ENCODE results near the gene ATAD3C.
A peak's percentile ranks its signal among the peaks of the same experiment; 100 is the strongest.
"Not testable (repeated sequence)": the region's sequence is repeated elsewhere in the genome, so short reads cannot be mapped to it uniquely, and the experiment has no call there.

ATAD3C gene

DNA sequence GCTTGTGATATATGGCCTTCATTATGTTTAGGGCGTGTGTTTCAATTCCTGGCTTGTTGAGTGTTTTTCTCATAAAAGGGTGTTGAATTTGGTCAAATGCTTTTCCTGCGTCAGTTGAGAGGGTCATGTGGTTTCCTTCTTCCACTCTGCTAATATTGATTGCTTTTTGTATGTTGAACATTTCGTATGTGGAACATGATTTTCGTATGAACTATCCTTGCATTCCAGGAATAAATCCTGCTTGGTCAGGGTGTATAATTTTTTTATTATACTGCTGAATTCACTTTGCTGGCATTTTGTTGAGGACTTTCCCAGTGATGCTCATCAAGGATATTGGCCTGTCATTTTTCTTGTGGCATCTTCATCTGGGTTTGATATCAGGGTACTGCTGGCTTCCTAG, 57.8 kb downstream of the ATAD3C start:
- Histone ChIP-seq H3K4me3 (ENCODE audit: low read depth in 1 of 2, low read length in 2 of 2) (no peak overlapping the region), H3K9me3 (ENCODE audit: control insufficient read depth in 1 of 2, low read length in 2 of 2) (no peaks in the 10 kb centered on the region), H3K27me3 (ENCODE audit: low read depth, low read length) (no peaks in the 10 kb centered on the region), H3K4me1 (ENCODE audit: control insufficient read depth in 1 of 2, insufficient read depth in 2 of 2, low read length in 2 of 2) (peaks cover 0 to 5% of the 10 kb centered on the region in 2 donors), H3K36me3 (ENCODE audit: control insufficient read depth in 1 of 2, insufficient read depth in 2 of 2, low read length in 2 of 2) (no peaks in the 10 kb centered on the region), H3K27ac (ENCODE audit: low read length) (no peak overlapping the region)

DNA sequence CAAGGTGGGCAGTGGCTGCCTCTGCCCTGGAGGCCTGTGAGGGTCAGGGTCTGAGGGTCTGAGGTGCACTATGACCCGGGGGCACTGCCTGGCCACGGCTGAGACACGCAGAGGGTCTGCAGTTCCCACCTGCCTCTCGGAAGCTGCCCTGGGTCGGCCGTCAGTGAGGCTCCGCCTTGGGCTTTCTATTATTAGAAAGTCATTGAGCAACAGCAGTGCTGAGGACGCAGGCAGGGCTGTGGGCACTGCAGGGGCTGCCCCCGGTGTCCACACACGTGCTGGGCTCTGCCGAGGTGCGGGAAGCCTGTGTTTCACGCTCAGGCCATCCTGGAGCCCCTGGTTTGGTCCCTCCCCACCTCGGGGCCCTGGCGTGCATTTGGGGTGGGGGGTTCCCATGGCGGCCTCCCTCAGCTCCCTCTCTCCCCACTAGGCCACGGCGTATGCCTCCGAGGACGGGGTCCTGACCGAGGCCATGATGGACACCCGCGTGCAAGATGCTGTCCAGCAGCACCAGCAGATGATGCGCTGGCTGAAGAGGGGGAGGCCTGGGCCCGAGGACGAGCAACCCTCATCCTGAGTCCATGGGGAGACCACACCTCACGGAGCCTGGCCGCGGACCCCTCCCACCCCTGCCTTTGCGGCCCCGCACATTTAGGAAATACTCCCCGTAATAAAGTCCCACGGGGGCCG, 59.4 kb downstream of the ATAD3C start:
- not testable (repeated sequence) for H3K27me3 ChIP-seq (ENCODE audit: low read depth, low read length); H3K27ac ChIP-seq (ENCODE audit: low read length); H3K4me3 ChIP-seq (ENCODE audit: low read depth in 1 of 2, low read length in 2 of 2); H3K9me3 ChIP-seq (ENCODE audit: control insufficient read depth in 1 of 2, low read length in 2 of 2); H3K4me1 ChIP-seq (ENCODE audit: control insufficient read depth in 1 of 2, insufficient read depth in 2 of 2, low read length in 2 of 2); H3K36me3 ChIP-seq (ENCODE audit: control insufficient read depth in 1 of 2, insufficient read depth in 2 of 2, low read length in 2 of 2)

DNA sequence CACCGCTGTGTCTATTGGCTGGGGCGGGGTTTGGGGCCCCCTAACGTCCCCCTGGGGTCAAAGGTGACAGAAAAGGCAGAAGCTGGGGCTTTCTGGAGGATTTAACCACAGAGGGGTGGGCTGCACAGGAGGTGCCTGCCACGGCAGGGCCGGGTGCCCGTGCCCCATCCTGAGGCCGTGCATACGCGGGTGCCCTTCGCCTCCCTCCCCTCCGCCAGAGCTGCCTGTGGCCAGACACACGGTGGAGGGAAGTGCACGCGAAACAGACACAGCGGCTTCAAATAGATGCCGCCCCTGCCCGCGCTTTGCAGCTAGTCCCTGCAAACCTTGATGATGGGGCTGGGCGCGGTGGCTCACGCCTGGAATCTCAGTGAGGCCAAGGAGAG, 60.0 kb downstream of the ATAD3C start:
- not testable (repeated sequence) for H3K27me3 ChIP-seq (ENCODE audit: low read depth, low read length); H3K27ac ChIP-seq (ENCODE audit: low read length); H3K4me1 ChIP-seq (ENCODE audit: control insufficient read depth in 1 of 2, insufficient read depth in 2 of 2, low read length in 2 of 2); H3K4me3 ChIP-seq (ENCODE audit: low read depth in 1 of 2, low read length in 2 of 2); H3K36me3 ChIP-seq (ENCODE audit: control insufficient read depth in 1 of 2, insufficient read depth in 2 of 2, low read length in 2 of 2); H3K9me3 ChIP-seq (ENCODE audit: control insufficient read depth in 1 of 2, low read length in 2 of 2)

DNA sequence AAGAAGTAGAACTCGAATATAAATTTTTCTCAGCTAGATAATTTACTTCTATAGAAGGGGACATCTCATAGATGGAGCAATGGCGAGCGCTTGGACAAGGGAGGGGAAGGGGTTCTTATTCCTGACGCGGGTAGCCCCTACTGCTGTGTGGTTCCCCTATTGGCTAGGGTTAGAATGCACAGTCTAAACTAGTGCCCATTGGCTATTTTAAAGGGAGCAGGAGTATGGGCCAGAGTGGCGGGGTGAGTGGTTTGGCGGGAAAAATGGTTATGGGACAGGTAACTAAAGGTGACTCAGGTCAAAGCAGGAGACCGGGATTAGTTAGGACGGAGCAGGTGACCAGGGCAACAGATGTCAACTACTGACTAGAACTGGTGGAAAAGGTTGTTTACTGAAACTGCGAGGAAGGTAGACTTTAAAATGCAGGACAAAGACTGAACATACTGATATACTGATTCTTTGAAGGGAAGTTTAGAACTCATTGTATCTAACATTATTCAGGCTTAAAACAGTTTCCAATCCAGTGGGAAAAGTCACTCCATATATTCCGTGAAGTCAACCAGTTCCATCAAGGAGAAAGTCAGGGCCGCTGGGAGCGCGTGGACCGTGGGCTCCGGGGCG, 61.5 kb downstream of the ATAD3C start:
- H3K27me3 ChIP-seq (ENCODE audit: low read depth, low read length) = no peaks in the 10 kb centered on the region
- peak overlapping the region; percentile 80 for H3K27ac ChIP-seq (ENCODE audit: low read length)
- H3K36me3 ChIP-seq (ENCODE audit: control insufficient read depth in 1 of 2, insufficient read depth in 2 of 2, low read length in 2 of 2) = no peaks in the 10 kb centered on the region
- H3K4me1 ChIP-seq (ENCODE audit: control insufficient read depth in 1 of 2, insufficient read depth in 2 of 2, low read length in 2 of 2) = peaks cover 0 to 9% of the 10 kb centered on the region in 2 donors
- H3K4me3 ChIP-seq (ENCODE audit: low read depth in 1 of 2, low read length in 2 of 2) = peak overlapping the region; percentile 57 to 81
- no peaks in the 10 kb centered on the region for H3K9me3 ChIP-seq (ENCODE audit: control insufficient read depth in 1 of 2, low read length in 2 of 2)

DNA sequence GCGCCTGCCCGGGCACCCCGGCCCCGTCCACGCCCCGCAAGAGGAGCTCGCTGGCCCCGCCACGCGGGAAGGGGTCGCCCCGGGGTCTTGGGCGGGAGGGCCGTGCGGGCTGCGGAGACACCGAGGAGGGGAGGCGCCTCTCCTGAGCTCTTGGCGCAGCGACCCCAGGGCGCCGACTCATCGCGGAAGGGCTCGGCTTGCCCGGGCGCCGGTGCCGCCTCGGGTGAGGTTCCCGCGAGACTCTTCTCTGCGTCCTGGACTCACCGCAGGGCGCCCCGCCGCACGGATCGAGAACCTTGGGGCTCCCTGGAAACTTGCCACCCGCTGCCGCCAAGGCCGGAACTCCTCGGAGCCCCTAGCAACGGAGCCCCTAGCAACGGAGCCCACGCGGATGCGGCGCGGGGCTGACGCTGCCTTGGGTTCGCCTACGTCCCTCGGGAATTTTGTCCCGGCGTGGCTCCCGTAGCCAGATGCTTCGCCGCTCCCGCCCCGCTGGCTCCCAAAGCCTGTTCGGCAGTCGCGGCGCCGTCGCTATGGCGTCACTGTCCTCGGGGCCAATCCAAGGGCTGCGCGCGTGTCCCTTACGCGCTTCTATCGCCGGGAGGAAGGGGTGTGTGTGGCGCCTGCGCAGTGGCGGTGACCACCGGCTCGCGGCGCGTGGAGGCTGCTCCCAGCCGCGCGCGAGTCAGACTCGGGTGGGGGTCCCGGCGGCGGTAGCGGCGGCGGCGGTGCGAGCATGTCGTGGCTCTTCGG, 62.2 kb downstream of the ATAD3C start, which contains the start of gene ATAD3A:
Gene ATAD3A, plus strand, starts transcription at position 630 of the 753 bp plus-strand sequence. Its CDS starts 107 bp downstream, at position 737.
- H3K36me3 ChIP-seq (ENCODE audit: control insufficient read depth in 1 of 2, insufficient read depth in 2 of 2, low read length in 2 of 2) = no peaks in the 10 kb centered on the region

DNA sequence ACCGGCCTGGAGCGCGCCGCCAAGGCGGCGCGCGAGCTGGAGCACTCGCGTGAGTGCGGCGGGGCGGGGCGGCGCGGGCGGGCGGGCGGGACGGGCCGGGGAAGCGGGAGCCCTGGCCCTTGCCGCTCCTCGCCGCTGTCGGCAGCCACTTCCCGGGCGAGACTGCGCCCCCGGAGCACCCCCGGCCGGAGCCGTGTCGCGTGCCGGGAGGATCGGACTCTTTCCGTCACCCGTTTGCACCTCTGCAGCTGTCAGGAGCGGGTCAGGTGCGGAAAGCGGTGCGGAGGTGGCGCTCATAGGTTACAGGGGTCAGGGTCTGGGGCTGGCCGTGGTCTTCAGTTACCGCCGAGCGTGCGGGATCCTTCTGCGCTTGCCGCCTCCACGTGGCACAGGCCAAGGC, 62.9 kb downstream of the ATAD3C start:
- peak overlapping the region in 1 of 2 donors; percentile 81 for H3K4me3 ChIP-seq (ENCODE audit: low read depth in 1 of 2, low read length in 2 of 2)
- H3K27me3 ChIP-seq (ENCODE audit: low read depth, low read length); H3K36me3 ChIP-seq (ENCODE audit: control insufficient read depth in 1 of 2, insufficient read depth in 2 of 2, low read length in 2 of 2); H3K9me3 ChIP-seq (ENCODE audit: control insufficient read depth in 1 of 2, low read length in 2 of 2); H3K4me1 ChIP-seq (ENCODE audit: control insufficient read depth in 1 of 2, insufficient read depth in 2 of 2, low read length in 2 of 2); H3K27ac ChIP-seq (ENCODE audit: low read length): not testable (repeated sequence)

More for the DNA sequence above, 62.2 kb downstream of the ATAD3C start, which contains the start of gene ATAD3A:
- H3K4me3 ChIP-seq (ENCODE audit: low read depth in 1 of 2, low read length in 2 of 2) = peak within 1 kb of the TSS; percentile 57 to 81
- H3K27ac ChIP-seq (ENCODE audit: low read length) = peak within 1 kb of the TSS; percentile 80
- H3K9me3 ChIP-seq (ENCODE audit: control insufficient read depth in 1 of 2, low read length in 2 of 2) = no peaks in the 10 kb centered on the region
- H3K27me3 ChIP-seq (ENCODE audit: low read depth, low read length) = no peaks in the 10 kb centered on the region
- H3K4me1 ChIP-seq (ENCODE audit: control insufficient read depth in 1 of 2, insufficient read depth in 2 of 2, low read length in 2 of 2) = peaks cover 0 to 9% of the 10 kb centered on the region in 2 donors

DNA sequence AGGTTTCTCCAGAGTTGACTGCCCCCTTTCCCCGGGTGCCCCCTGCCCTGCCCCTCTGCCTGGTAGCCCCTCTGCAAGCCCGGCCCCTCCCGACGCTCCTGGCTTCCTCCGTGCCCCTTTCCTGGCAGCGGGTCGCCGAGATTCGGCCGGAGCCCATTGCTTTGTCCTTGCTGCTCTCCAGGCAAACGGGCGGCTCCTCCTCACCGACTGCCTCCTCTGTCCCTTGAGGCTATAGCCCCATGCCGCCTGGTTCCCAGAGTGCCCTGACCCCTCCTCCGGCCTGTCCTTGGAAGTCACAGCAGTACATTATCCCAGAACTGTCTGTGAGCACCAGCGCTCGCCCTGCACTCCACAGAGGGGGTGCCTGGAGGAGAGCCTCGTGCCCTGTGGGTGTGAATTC, 64.2 kb downstream of the ATAD3C start:
- not testable (repeated sequence) for H3K9me3 ChIP-seq (ENCODE audit: control insufficient read depth in 1 of 2, low read length in 2 of 2); H3K4me3 ChIP-seq (ENCODE audit: low read depth in 1 of 2, low read length in 2 of 2); H3K36me3 ChIP-seq (ENCODE audit: control insufficient read depth in 1 of 2, insufficient read depth in 2 of 2, low read length in 2 of 2); H3K27ac ChIP-seq (ENCODE audit: low read length); H3K4me1 ChIP-seq (ENCODE audit: control insufficient read depth in 1 of 2, insufficient read depth in 2 of 2, low read length in 2 of 2); H3K27me3 ChIP-seq (ENCODE audit: low read depth, low read length)

DNA sequence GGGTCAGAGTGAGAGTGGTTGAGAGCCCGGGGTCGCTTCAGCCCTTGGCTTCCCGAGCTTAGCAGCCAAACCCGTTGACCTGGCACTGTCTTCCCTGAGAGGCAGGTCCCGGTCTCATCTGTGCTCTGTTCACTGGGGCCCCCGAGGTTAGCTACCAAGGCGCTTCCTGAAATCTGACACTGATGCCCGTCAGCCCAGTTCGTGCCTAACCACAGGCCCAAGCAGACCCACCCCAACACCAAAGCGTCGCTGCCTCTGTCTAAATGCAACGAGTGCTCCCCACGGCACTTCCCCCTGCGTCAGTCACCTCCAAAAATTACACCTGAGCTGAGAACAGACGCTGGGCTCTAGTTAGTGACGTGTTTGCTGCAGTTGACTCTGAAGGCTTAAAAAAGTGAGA, 64.9 kb downstream of the ATAD3C start:
- not testable (repeated sequence) for H3K9me3 ChIP-seq (ENCODE audit: control insufficient read depth in 1 of 2, low read length in 2 of 2); H3K27me3 ChIP-seq (ENCODE audit: low read depth, low read length); H3K4me1 ChIP-seq (ENCODE audit: control insufficient read depth in 1 of 2, insufficient read depth in 2 of 2, low read length in 2 of 2); H3K4me3 ChIP-seq (ENCODE audit: low read depth in 1 of 2, low read length in 2 of 2); H3K27ac ChIP-seq (ENCODE audit: low read length)
- H3K36me3 ChIP-seq (ENCODE audit: control insufficient read depth in 1 of 2, insufficient read depth in 2 of 2, low read length in 2 of 2) = peaks cover 0 to 12% of the 10 kb centered on the region in 2 donors

DNA sequence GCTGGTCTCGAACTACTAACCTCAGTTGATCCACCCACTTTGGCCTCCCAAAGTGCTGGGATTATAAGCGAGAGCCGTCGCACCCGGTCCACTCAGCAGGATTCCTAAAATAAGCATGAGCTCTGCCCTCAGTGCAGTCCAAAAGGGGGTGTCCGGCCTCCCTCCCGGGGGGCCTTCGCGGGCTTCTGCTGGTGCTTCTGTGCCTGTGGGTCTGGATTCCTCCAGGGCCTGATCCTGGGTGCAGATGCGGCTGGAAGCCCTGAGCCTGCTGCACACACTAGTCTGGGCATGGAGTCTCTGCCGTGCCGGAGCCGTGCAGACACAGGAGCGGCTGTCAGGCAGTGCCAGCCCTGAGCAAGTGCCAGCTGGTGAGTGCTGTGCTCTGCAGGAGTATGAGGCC, 67.4 kb downstream of the ATAD3C start:
- H3K4me1 ChIP-seq (ENCODE audit: control insufficient read depth in 1 of 2, insufficient read depth in 2 of 2, low read length in 2 of 2); H3K27me3 ChIP-seq (ENCODE audit: low read depth, low read length); H3K27ac ChIP-seq (ENCODE audit: low read length); H3K9me3 ChIP-seq (ENCODE audit: control insufficient read depth in 1 of 2, low read length in 2 of 2); H3K4me3 ChIP-seq (ENCODE audit: low read depth in 1 of 2, low read length in 2 of 2): not testable (repeated sequence)
- peaks cover 0 to 23% of the 10 kb centered on the region in 2 donors for H3K36me3 ChIP-seq (ENCODE audit: control insufficient read depth in 1 of 2, insufficient read depth in 2 of 2, low read length in 2 of 2)

DNA sequence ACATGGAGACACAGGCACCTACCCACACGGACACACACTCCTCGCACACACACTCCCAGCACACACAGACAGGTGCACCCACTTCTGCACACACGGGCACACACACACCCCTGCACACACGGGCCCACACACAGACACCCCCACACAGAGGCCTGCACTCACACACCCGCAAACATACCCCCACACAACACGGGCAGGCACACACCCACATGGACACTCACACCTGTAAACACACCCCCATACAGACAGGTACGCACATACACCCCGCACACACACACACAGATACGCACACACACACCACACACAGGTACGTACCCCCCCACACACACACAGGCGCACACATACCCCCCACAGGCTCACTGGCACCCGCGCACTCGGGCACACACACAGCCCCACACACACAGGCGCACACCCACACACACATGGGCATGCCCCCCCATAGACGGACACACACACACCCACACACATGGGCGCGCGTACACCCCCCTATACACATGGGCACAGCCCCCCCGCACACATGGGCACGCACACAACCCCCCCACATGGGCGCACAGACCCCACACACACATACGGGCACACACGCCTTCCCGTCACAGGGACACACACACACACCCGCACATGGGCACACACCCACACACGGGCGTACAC, 68.6 kb downstream of the ATAD3C start:
- Histone ChIP-seq H3K9me3 (ENCODE audit: control insufficient read depth in 1 of 2, low read length in 2 of 2) (no peaks in the 10 kb centered on the region), H3K4me3 (ENCODE audit: low read depth in 1 of 2, low read length in 2 of 2) (no peak overlapping the region), H3K36me3 (ENCODE audit: control insufficient read depth in 1 of 2, insufficient read depth in 2 of 2, low read length in 2 of 2) (peaks cover 0 to 26% of the 10 kb centered on the region in 2 donors), H3K27ac (ENCODE audit: low read length) (no peak overlapping the region), H3K4me1 (ENCODE audit: control insufficient read depth in 1 of 2, insufficient read depth in 2 of 2, low read length in 2 of 2) (peaks cover 0 to 4% of the 10 kb centered on the region in 2 donors), H3K27me3 (ENCODE audit: low read depth, low read length) (no peaks in the 10 kb centered on the region)

DNA sequence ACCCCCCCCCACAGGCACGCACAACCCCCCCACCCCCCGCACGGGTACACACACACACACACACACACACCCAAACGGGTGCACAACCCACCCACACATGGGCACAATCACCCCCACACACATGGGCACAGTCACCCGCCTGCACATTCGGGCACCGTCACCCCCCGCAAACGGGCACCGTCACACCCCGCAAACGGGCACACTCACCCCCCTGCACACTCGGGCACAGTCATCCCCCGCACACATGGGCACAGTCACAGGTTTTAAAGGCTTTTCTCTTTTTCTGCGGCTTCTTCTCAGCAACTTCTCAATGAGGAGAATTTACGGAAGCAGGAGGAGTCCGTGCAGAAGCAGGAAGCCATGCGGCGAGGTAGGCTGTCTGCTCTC, 69.1 kb downstream of the ATAD3C start:
- not testable (repeated sequence) for H3K4me1 ChIP-seq (ENCODE audit: control insufficient read depth in 1 of 2, insufficient read depth in 2 of 2, low read length in 2 of 2); H3K27me3 ChIP-seq (ENCODE audit: low read depth, low read length); H3K9me3 ChIP-seq (ENCODE audit: control insufficient read depth in 1 of 2, low read length in 2 of 2); H3K27ac ChIP-seq (ENCODE audit: low read length); H3K4me3 ChIP-seq (ENCODE audit: low read depth in 1 of 2, low read length in 2 of 2)
- peaks cover 0 to 31% of the 10 kb centered on the region in 2 donors for H3K36me3 ChIP-seq (ENCODE audit: control insufficient read depth in 1 of 2, insufficient read depth in 2 of 2, low read length in 2 of 2)

All from muscle layer of duodenum (tissue), 2 donors.